OCI-LY1 (cell line): Measurements from ENCODE around the gene PLAGL2.

Source experiments
- CTCF ChIP-seq: fragments of 200-600 bp; sonication (generic), shearing (Covaris generic); IDR thresholded peaks from 2 replicates; pipeline ENCODE4 v1.5.1; 2017; ENCODE audit warnings: mild to moderate bottlenecking, antibody characterized with exemption, low read length, moderate library complexity, mixed read lengths
- EZH2 ChIP-seq: fragments of 200-600 bp; sonication (generic), shearing (Covaris generic); IDR thresholded peaks from 2 replicates; pipeline ENCODE4 v1.8.0; 2017; ENCODE audit warnings: borderline replicate concordance, mixed run types, mild to moderate bottlenecking, antibody characterized with exemption, low read length, moderate library complexity, mixed read lengths

- TF ChIP-seq CTCF (no peak), EZH2 (no peak)
Observed at GRCh38 chr20:32244959-32245358, 37.4 kb upstream of the PLAGL2 start.
